T-helper 22 cell (primary cell): Measurements from ENCODE around the gene TNNC1.

Source experiments
- DNase-seq: peaks from one replicate; pipeline ENCODE4 v3.0.0-alpha.2; 2020; ENCODE audit warnings: low read depth

Gene TNNC1

GRCh38 chr3:52483577-52484381, 29.9 kb upstream of the TNNC1 start:
- no peak for DNase-seq

DNA sequence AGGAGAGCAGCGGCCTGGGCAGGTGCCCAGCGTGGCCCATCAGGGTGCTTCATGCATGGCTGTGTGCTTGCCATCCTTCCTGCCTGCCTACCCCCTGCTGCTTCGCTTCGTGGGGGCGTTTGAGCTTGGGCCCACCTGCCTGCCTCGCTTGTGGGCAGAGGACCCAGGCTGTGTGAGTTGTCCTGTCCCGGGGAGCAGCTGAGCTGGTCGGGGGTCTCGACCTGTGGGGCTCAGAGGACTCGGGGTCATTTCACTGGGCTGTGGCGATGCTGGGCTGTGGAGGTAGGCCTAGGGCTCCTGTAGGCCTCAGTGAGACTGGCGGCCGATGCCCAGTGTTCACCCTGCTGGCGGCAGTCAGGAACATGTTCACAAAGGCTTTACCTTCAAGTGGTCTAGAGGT, 29.2 kb upstream of the TNNC1 start:
- DNase-seq: no peak

GRCh38 chr3:52481819-52482521, 28.1 kb upstream of the TNNC1 start:
- DNase-seq: no peak

DNA sequence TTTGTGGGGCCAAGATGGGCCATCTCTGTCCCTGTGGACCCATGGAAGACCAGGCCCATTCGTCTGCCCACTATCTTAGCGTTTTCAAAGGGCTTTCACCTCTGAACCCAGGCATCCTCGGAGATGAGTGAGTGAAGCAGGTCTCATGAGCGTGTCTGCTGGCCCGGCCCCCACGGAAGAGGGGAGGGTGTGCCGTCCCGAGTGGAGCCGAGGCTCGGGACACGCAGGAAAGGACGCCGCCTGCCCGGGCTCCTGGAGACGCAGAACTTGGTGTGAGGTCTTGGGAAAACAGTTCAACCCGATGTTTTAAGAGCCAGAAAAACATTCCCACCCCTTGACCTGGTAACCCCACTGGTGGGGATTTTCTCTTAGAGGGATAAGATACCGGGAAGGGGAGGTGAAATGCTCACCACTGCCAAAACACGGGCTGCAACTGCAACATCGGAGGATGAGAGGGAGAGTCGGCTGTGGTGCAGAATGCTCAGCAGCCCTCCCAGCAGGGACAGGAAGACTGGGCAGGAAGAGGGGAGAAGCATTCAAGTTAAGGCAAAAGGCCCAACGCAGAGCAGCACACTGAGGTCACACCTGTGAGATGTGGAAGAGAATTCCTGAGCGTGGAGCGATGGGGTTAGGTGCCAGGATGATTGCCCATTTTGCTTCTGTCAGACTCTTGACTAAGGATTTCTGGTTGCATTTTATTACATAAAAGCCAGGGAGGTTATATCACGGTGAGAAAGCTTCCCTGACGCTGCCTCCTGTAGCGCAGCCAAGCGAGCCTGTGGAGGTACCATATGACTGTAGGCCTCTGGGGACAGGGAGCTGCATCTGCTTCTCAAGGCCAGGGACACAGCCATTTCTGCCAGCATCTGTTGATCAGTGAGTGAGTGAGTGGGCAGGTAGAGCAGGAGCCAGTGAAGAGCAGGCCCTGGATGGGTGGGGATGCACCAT, 27.2 kb upstream of the TNNC1 start:
- no peak for DNase-seq

DNA sequence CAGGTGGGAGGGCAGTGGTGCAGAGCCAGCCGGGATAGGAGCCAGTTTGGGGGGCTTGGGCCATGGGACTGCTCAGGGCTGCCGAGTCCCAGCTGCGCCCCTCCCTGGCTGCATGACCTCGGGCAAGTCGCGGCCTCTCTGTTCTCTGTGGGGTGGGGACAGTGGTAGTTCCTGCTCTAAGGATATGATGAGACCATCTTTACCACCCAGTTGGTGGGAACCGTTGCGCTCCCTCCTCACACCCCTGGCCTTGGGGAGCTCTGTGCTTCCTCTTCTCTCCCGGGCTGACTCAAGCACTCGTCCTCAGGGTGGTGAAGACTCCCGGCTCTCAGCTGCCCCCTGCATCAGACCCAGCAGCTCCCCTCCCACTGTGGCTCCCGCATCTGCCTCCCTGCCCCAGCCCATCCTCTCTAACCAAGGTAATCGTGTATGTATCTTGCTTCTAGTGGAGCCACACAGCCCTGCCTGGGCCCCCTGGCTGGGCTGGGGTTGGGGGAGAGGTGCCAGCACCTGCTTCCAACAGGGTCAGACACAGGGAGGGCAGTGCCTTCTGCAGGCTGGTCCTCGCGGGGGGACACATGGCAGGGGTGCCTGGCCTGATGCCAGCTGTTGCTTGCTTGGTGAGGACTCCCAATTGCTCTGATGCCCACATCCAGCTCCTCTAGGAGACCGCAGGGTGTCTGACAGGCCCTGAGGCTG, 26.2 kb upstream of the TNNC1 start:
- no peak for DNase-seq

GRCh38 chr3:52479037-52479876, 25.4 kb upstream of the TNNC1 start:
- DNase-seq: no peak

DNA sequence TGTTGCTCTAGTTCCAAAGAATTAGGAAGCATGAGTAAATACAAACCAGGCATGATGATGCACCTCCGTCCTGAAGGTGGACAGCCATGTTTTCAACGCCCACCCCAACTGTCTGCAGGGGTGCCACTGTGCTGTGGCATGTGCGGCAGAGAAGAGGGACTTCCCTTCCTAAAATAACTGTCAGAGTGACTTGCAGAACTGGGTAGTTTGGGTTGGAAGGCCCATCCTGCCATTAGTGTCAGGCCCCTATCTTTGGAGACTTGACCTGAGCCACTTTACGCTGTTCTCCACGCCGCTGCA, 23.9 kb upstream of the TNNC1 start:
- no peak for DNase-seq

- no peak for DNase-seq
These were observed 23.4 kb upstream of the TNNC1 start for GRCh38 chr3:52477076-52477795.

DNA sequence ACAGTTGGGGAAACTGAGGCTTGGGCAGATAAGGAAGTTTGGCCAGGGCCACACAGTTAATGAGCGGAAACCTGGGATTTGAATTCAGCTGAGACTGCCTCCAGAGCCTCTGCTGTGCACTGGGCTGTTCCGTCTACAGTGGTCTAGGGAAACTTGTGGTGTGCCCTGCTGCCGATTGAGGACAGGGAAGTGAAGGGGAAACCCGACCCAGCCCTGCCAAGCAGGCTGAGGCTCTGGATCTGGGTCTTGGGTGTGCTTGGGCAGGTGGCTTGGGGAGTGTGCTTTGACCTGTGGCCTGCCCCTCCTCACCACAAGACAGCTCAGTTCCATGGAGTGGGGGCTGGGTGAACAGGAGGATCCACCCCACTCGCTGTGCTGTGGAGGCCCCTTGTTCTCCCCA, 19.2 kb upstream of the TNNC1 start:
- DNase-seq: no peak

DNA sequence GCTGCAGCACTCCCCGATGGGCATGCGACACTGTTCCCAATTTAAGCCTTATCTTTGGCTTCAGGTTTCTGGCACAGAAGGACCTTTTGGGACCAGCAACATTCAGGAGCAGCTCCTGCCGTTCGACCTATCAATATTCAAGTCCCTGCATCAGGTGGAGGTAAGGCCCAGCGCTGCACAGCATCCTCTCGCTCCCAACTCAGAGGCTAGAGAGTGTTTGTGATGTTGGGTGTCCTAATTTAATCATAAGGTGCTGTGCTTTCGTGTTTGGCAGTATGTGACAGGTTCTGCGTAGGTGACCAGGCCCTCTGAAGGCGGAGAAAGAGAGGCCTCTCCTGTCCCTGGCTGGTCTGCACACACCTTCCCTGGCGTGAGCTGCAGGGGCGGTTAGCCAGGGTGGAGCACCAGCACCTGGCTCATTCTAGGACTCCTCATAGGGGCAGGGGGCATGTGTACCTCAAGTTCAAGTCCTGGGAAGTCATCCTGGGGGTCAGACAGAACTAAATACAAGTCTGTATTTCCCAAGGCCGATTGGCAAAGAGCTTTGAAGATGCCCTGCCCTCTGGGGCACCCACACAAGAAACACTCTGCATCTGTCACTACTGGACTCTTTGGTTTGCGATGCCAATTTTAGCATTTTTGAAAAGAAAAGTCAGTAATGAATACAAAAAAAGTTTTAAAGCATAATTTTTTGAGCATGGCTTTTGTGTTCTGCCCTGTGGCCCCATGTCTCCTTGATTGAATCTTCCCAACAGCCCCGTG, 18.6 kb upstream of the TNNC1 start:
- DNase-seq: no peak

GRCh38 chr3:52471371-52472238, 17.8 kb upstream of the TNNC1 start:
- DNase-seq: no peak

DNA sequence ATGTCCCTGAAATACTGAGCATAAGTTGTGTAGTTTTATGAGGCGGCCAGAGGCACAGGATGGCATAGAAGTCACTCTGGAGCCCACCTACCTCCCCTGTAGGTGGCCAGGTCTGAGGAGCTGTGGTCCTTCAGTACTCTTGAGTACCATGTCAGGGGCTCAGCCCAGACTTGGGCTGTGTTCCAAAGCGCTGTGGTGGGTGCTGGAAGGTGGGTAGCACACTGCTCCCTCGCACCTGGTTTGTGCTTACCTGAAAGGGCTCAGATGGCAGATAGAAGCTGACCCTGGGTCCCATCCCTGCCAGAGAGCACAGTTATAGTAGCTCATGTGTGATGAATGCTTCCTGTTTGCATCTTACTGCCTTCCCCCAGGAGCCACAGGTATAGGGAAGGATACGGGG, 17.1 kb upstream of the TNNC1 start:
- no peak for DNase-seq

DNA sequence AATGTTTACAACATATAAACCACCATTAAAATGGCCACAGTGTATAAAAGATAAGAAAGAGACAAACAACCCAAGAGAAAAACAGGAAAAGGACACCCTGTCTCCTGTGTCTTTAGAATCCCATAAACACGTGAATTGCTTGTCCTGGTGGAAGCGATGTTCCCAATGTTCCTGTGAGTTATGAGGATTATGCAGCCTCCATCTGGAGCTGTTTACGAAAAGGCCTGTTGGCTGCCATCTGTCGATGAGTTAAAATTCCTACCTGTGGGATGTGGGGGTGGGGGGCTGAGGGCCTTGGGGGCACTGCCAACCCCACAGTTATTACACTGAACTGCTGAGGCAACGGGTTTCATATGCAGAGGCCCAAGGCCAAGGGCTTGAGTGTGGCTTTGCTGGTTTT, 15.2 kb upstream of the TNNC1 start:
- DNase-seq: no peak

DNA sequence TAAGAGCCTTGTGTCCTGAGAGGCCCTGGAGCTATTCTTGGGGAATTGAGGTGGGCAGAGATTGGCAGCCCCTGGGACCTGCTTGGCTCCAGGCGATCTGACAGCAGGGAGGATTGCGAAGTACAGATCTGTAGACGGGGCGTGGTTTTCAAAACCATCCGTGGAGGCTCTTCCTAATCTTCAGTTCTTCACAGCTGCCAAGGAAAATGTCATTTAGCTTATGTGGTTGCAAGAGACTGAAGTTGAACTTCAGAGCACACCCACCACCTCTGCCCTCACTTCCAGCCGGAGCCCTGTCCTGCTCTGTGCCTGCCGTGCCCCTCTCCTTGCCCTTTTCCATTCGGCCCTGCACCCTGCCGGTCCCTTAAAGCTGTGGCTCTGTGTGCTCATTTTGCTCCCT, 14.5 kb upstream of the TNNC1 start:
- DNase-seq: no peak

- DNase-seq: no peak
These were observed 9.6 kb upstream of the TNNC1 start for GRCh38 chr3:52463416-52463815.

DNA sequence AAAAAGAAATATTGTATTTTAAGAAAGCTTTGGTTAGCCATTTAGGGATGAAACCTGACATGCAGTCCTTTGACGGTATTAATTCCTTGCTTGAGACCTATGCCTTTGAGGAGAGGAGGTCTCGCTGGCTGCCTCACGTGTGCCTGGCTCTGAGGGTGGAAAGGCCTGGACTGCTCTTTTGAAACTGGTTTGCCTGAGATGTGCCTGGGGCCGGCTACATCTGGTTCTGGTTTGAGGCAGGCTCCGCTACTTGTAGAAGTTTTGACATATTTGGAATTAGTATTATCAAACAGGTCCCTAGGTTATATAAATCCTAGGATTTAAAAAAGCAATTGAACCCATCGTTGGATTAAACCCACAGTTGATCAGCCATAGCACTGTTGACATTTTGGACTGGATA, 8.0 kb upstream of the TNNC1 start:
- no peak for DNase-seq

DNA sequence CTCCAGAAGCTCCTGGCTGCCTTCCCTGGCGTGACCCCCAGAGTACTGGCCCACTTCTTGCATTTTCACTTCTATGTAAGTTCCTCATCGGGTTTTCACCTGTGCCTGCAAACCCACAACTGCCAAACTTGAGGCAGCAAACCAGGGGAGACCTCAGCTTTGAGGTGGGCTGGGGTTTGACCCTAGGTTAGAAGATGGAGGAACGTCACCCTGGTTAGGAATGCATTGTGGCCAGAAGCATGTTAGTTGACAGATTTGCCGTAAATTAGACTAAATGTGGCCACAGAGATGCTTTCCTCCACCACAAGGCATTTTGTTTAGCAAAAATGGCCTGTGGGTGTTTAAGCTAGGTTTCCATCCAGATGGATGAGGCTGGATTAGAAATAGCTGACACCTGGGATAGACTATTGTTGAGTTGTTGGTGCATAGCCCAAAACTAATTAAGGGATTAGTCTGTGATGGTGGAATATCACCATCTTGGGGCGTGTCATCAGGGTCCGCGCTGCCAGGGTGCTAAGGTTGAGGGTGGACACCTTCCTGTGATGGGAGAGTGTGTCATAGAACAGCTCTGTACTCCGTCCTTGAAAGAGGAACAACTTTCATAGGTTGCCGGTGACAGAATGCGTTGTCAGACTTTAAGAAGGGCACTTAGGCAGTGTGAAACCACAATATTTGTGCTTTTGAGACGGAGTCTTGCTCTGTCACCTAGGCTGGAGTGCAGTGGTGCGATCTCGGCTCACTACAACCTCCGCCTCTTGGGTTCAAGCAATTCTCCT, 5.1 kb upstream of the TNNC1 start:
- DNase-seq: no peak
